22Rv1 (cell line): ENCODE results near the gene TMEM271.

Source experiments
- CTCF ChIP-seq: fragments of 450-650 bp; IDR thresholded peaks from 2 replicates; pipeline ENCODE4 v1.5.1; 2017; ENCODE audit warnings: mild to moderate bottlenecking
- ZFX ChIP-seq: fragments of 450-650 bp; IDR thresholded peaks from 2 replicates; pipeline ENCODE4 v1.6.1; 2017; ENCODE audit warnings: antibody characterized with exemption, borderline replicate concordance

- TF ChIP-seq CTCF: no peak
- no peak for TF ChIP-seq ZFX
Measured at GRCh38 chr4:528835-529234, 47.3 kb downstream of the TMEM271 start.
